HL-60 (cell line): ENCODE data around the gene FBXL17.

ENCODE experiments used
- DNase-seq, 2 experiments: peaks; one replicate each; pipeline ENCODE4 v3.0.0-alpha.2; 2010 to 2020; ENCODE audit warnings: low read depth in 1 of 2, low spot score in 1 of 2
- H3K27ac ChIP-seq: fragments of 250-450 bp; sonication (Bioruptor Pico); replicated peaks from 2 replicates; pipeline ENCODE4 v1.5.1; 2020; ENCODE audit warnings: mild to moderate bottlenecking, moderate library complexity
- H3K27me3 ChIP-seq: fragments of 250-450 bp; sonication (Bioruptor Pico); 2 replicates; pipeline ENCODE4 v1.5.1; 2021; ENCODE audit warnings: mild to moderate bottlenecking, moderate library complexity; ENCODE audit not compliant: insufficient read depth, poor library complexity, severe bottlenecking
- H3K4me3 ChIP-seq: replicated peaks from 2 replicates; pipeline ENCODE4 v1.5.1; 2011; ENCODE audit warnings: mild to moderate bottlenecking, control low read depth, low read length; ENCODE audit not compliant: insufficient read depth
- CTCF ChIP-seq: IDR thresholded peaks from one replicate; pipeline ENCODE4 v1.5.1; 2011; ENCODE audit warnings: low read length, control low read depth, inconsistent platforms; ENCODE audit not compliant: insufficient read depth
- GABPA ChIP-seq: IDR thresholded peaks from 2 replicates; pipeline ENCODE4 v1.6.1; 2012; ENCODE audit warnings: low read depth
- POLR2AphosphoS5 ChIP-seq: IDR thresholded peaks from 2 replicates; pipeline ENCODE4 v1.6.1; 2012; ENCODE audit warnings: low read depth
- REST ChIP-seq: IDR thresholded peaks from 2 replicates; pipeline ENCODE4 v1.6.1; 2012; ENCODE audit warnings: low read depth; ENCODE audit not compliant: insufficient replicate concordance
- SPI1 ChIP-seq: IDR thresholded peaks from 2 replicates; pipeline ENCODE4 v1.6.1; 2012; ENCODE audit warnings: low read depth, mild to moderate bottlenecking, borderline replicate concordance
- long read RNA-seq: library from polyadenylated mRNA; unstranded; transcript quantifications from one replicate; pipeline ENCODE4 v2.0.0, GENCODE V29; 2020

FBXL17 gene
- long read RNA-seq, partial matches to known transcripts = 0 of 2 reads
- long read RNA-seq, other reads (novel, unspliced or antisense) = 2 of 2 reads

GRCh38 chr5:108381954-108382783 is at the start of gene FBXL17:
Gene FBXL17, minus strand, starts transcription at chr5:108382098.
- H3K27ac ChIP-seq = peak within 1 kb of the TSS; percentile 95

GRCh38 chr5:108430931-108431608 is 49.2 kb upstream of the FBXL17 start:
- H3K27me3 ChIP-seq = no peaks in the 10 kb centered on the region
- H3K4me3 ChIP-seq = no peak overlapping the region
- no peak overlapping the region for H3K27ac ChIP-seq
- TF ChIP-seq REST = no peak
- no peak for TF ChIP-seq POLR2AphosphoS5
- TF ChIP-seq CTCF = no peak
- TF ChIP-seq GABPA = no peak
- TF ChIP-seq SPI1 = no peak
- no peak for DNase-seq

More at GRCh38 chr5:108381954-108382783, at the start of gene FBXL17:
- TF ChIP-seq REST (peak; percentile 14), SPI1 (no peak), CTCF (no peak), POLR2AphosphoS5 (peak; percentile 64), GABPA (0 out of 2 replicates have a peak, but pooled peaks have one; percentile 37)
- Histone ChIP-seq H3K4me3 (peak within 1 kb of the TSS; percentile 69), H3K27me3 (no peaks in the 10 kb centered on the region)
- peak; percentile 52 to 86 for DNase-seq

- Histone ChIP-seq H3K4me3 (no peak overlapping the region), H3K27me3 (no peaks in the 10 kb centered on the region), H3K27ac (no peak overlapping the region)
- TF ChIP-seq SPI1 = no peak
- TF ChIP-seq GABPA = no peak
- TF ChIP-seq POLR2AphosphoS5 = no peak
- no peak for TF ChIP-seq CTCF
- no peak for TF ChIP-seq REST
- no peak for DNase-seq
Measured at GRCh38 chr5:108421713-108422112, 39.8 kb upstream of the FBXL17 start.
